ENCODE measurements around the gene DOC2A.
"Not testable (repeated sequence)": the region's sequence is repeated elsewhere in the genome, so short reads cannot be mapped to it uniquely, and the experiment has no call there.

Gene DOC2A

GRCh38 chr16:30051518-30051917 is 40.7 kb upstream of the DOC2A start:
- H3K4me3 ChIP-seq (ENCODE audit: insufficient read length, low read depth): no peak overlapping the region
- H3K4me1 ChIP-seq (ENCODE audit: insufficient read depth, insufficient read length): peaks cover 10% of the 10 kb centered on the region
- H3K9ac ChIP-seq (ENCODE audit: insufficient read length, low read depth): peak overlapping the region; percentile 2
- no peaks in the 10 kb centered on the region for H3K9me3 ChIP-seq (ENCODE audit: insufficient read depth, low read length)
- no peaks in the 10 kb centered on the region for H3K27me3 ChIP-seq (ENCODE audit: insufficient read depth, insufficient read length)
- TF ChIP-seq ZNF274 (IDR thresholded peaks at IDR 0.05; ENCODE audit: low read depth, low read length) (no peak), SUZ12 (IDR thresholded peaks at IDR 0.05; ENCODE audit: extremely low read depth, insufficient read depth, insufficient read length) (no peak), YY1 (IDR thresholded peaks at IDR 0.05; ENCODE audit: insufficient read depth, insufficient read length) (no peak)
- no peaks in the 10 kb centered on the region for H3K36me3 ChIP-seq (ENCODE audit: insufficient read depth, insufficient read length, low read length)
- no peak for DNase-seq (ENCODE audit: low read depth, low spot score)

- no peaks in the 10 kb centered on the region for H3K27me3 ChIP-seq (ENCODE audit: insufficient read depth, insufficient read length)
- TF ChIP-seq ZNF274 (IDR thresholded peaks at IDR 0.05; ENCODE audit: low read depth, low read length) (no peak), SUZ12 (IDR thresholded peaks at IDR 0.05; ENCODE audit: extremely low read depth, insufficient read depth, insufficient read length) (no peak), YY1 (IDR thresholded peaks at IDR 0.05; ENCODE audit: insufficient read depth, insufficient read length) (no peak)
- H3K4me1 ChIP-seq (ENCODE audit: insufficient read depth, insufficient read length): peaks cover 9% of the 10 kb centered on the region
- no peak for DNase-seq (ENCODE audit: low read depth, low spot score)
- no peak overlapping the region for H3K4me3 ChIP-seq (ENCODE audit: insufficient read length, low read depth)
- H3K9me3 ChIP-seq (ENCODE audit: insufficient read depth, low read length): no peaks in the 10 kb centered on the region
- no peak overlapping the region for H3K9ac ChIP-seq (ENCODE audit: insufficient read length, low read depth)
- no peaks in the 10 kb centered on the region for H3K36me3 ChIP-seq (ENCODE audit: insufficient read depth, insufficient read length, low read length)
Measured at GRCh38 chr16:30049871-30050270, 39.0 kb upstream of the DOC2A start.

GRCh38 chr16:30046588-30046987 is 35.8 kb upstream of the DOC2A start:
- H3K4me1 ChIP-seq (ENCODE audit: insufficient read depth, insufficient read length): no peaks in the 10 kb centered on the region
- H3K36me3 ChIP-seq (ENCODE audit: insufficient read depth, insufficient read length, low read length): no peaks in the 10 kb centered on the region
- no peak overlapping the region for H3K4me3 ChIP-seq (ENCODE audit: insufficient read length, low read depth)
- no peaks in the 10 kb centered on the region for H3K9me3 ChIP-seq (ENCODE audit: insufficient read depth, low read length)
- no peak overlapping the region for H3K9ac ChIP-seq (ENCODE audit: insufficient read length, low read depth)
- no peaks in the 10 kb centered on the region for H3K27me3 ChIP-seq (ENCODE audit: insufficient read depth, insufficient read length)
- TF ChIP-seq YY1 (IDR thresholded peaks at IDR 0.05; ENCODE audit: insufficient read depth, insufficient read length) (no peak), SUZ12 (IDR thresholded peaks at IDR 0.05; ENCODE audit: extremely low read depth, insufficient read depth, insufficient read length) (no peak), ZNF274 (IDR thresholded peaks at IDR 0.05; ENCODE audit: low read depth, low read length) (no peak)
- DNase-seq (ENCODE audit: low read depth, low spot score): no peak

GRCh38 chr16:30046178-30046577 is 35.4 kb upstream of the DOC2A start:
- no peak for DNase-seq (ENCODE audit: low read depth, low spot score)
- no peaks in the 10 kb centered on the region for H3K4me1 ChIP-seq (ENCODE audit: insufficient read depth, insufficient read length)
- TF ChIP-seq YY1 (IDR thresholded peaks at IDR 0.05; ENCODE audit: insufficient read depth, insufficient read length) (no peak), SUZ12 (IDR thresholded peaks at IDR 0.05; ENCODE audit: extremely low read depth, insufficient read depth, insufficient read length) (no peak), ZNF274 (IDR thresholded peaks at IDR 0.05; ENCODE audit: low read depth, low read length) (no peak)
- no peak overlapping the region for H3K4me3 ChIP-seq (ENCODE audit: insufficient read length, low read depth)
- H3K36me3 ChIP-seq (ENCODE audit: insufficient read depth, insufficient read length, low read length): no peaks in the 10 kb centered on the region
- H3K9me3 ChIP-seq (ENCODE audit: insufficient read depth, low read length): no peaks in the 10 kb centered on the region
- H3K27me3 ChIP-seq (ENCODE audit: insufficient read depth, insufficient read length): no peaks in the 10 kb centered on the region
- no peak overlapping the region for H3K9ac ChIP-seq (ENCODE audit: insufficient read length, low read depth)

GRCh38 chr16:30041841-30042240 is 31.0 kb upstream of the DOC2A start:
- no peak overlapping the region for H3K4me3 ChIP-seq (ENCODE audit: insufficient read length, low read depth)
- DNase-seq (ENCODE audit: low read depth, low spot score): no peak
- no peaks in the 10 kb centered on the region for H3K9me3 ChIP-seq (ENCODE audit: insufficient read depth, low read length)
- no peaks in the 10 kb centered on the region for H3K36me3 ChIP-seq (ENCODE audit: insufficient read depth, insufficient read length, low read length)
- no peak overlapping the region for H3K9ac ChIP-seq (ENCODE audit: insufficient read length, low read depth)
- H3K4me1 ChIP-seq (ENCODE audit: insufficient read depth, insufficient read length): no peaks in the 10 kb centered on the region
- no peak for TF ChIP-seq ZNF274 (IDR thresholded peaks at IDR 0.05; ENCODE audit: low read depth, low read length)
- TF ChIP-seq SUZ12 (IDR thresholded peaks at IDR 0.05; ENCODE audit: extremely low read depth, insufficient read depth, insufficient read length): no peak
- TF ChIP-seq YY1 (IDR thresholded peaks at IDR 0.05; ENCODE audit: insufficient read depth, insufficient read length): no peak
- H3K27me3 ChIP-seq (ENCODE audit: insufficient read depth, insufficient read length): no peaks in the 10 kb centered on the region

GRCh38 chr16:30040690-30041089 is 29.9 kb upstream of the DOC2A start:
- not testable (repeated sequence) for H3K27me3 ChIP-seq (ENCODE audit: insufficient read depth, insufficient read length); H3K4me3 ChIP-seq (ENCODE audit: insufficient read length, low read depth); DNase-seq (ENCODE audit: low read depth, low spot score); H3K9ac ChIP-seq (ENCODE audit: insufficient read length, low read depth); H3K36me3 ChIP-seq (ENCODE audit: insufficient read depth, insufficient read length, low read length); H3K4me1 ChIP-seq (ENCODE audit: insufficient read depth, insufficient read length); H3K9me3 ChIP-seq (ENCODE audit: insufficient read depth, low read length)

GRCh38 chr16:30040221-30040620 is 29.4 kb upstream of the DOC2A start:
- Histone ChIP-seq H3K4me1 (ENCODE audit: insufficient read depth, insufficient read length) (no peaks in the 10 kb centered on the region), H3K36me3 (ENCODE audit: insufficient read depth, insufficient read length, low read length) (no peaks in the 10 kb centered on the region), H3K9ac (ENCODE audit: insufficient read length, low read depth) (no peak overlapping the region), H3K9me3 (ENCODE audit: insufficient read depth, low read length) (no peaks in the 10 kb centered on the region), H3K27me3 (ENCODE audit: insufficient read depth, insufficient read length) (no peaks in the 10 kb centered on the region), H3K4me3 (ENCODE audit: insufficient read length, low read depth) (no peak overlapping the region)
- no peak for TF ChIP-seq SUZ12 (IDR thresholded peaks at IDR 0.05; ENCODE audit: extremely low read depth, insufficient read depth, insufficient read length)
- no peak for TF ChIP-seq YY1 (IDR thresholded peaks at IDR 0.05; ENCODE audit: insufficient read depth, insufficient read length)
- TF ChIP-seq ZNF274 (IDR thresholded peaks at IDR 0.05; ENCODE audit: low read depth, low read length): no peak
- no peak for DNase-seq (ENCODE audit: low read depth, low spot score)

GRCh38 chr16:30033270-30033669 is 22.4 kb upstream of the DOC2A start:
- Histone ChIP-seq H3K4me1 (ENCODE audit: insufficient read depth, insufficient read length) (peaks cover 9% of the 10 kb centered on the region), H3K9ac (ENCODE audit: insufficient read length, low read depth) (no peak overlapping the region), H3K36me3 (ENCODE audit: insufficient read depth, insufficient read length, low read length) (no peaks in the 10 kb centered on the region), H3K4me3 (ENCODE audit: insufficient read length, low read depth) (no peak overlapping the region), H3K27me3 (ENCODE audit: insufficient read depth, insufficient read length) (peaks cover 18% of the 10 kb centered on the region), H3K9me3 (ENCODE audit: insufficient read depth, low read length) (no peaks in the 10 kb centered on the region)
- TF ChIP-seq ZNF274 (IDR thresholded peaks at IDR 0.05; ENCODE audit: low read depth, low read length) (no peak), YY1 (IDR thresholded peaks at IDR 0.05; ENCODE audit: insufficient read depth, insufficient read length) (no peak), SUZ12 (IDR thresholded peaks at IDR 0.05; ENCODE audit: extremely low read depth, insufficient read depth, insufficient read length) (no peak)
- DNase-seq (ENCODE audit: low read depth, low spot score): no peak
